GM18511 (cell line): Measurements from ENCODE around the gene EFNA1.

Source experiments
- ATAC-seq: cut with Tn5 transposase; IDR thresholded peaks from one replicate; pipeline ENCODE4 v1.9.1; 2021; ENCODE audit warnings: mild to moderate bottlenecking, moderate library complexity; ENCODE audit not compliant: unreplicated experiment

The EFNA1 gene

DNA sequence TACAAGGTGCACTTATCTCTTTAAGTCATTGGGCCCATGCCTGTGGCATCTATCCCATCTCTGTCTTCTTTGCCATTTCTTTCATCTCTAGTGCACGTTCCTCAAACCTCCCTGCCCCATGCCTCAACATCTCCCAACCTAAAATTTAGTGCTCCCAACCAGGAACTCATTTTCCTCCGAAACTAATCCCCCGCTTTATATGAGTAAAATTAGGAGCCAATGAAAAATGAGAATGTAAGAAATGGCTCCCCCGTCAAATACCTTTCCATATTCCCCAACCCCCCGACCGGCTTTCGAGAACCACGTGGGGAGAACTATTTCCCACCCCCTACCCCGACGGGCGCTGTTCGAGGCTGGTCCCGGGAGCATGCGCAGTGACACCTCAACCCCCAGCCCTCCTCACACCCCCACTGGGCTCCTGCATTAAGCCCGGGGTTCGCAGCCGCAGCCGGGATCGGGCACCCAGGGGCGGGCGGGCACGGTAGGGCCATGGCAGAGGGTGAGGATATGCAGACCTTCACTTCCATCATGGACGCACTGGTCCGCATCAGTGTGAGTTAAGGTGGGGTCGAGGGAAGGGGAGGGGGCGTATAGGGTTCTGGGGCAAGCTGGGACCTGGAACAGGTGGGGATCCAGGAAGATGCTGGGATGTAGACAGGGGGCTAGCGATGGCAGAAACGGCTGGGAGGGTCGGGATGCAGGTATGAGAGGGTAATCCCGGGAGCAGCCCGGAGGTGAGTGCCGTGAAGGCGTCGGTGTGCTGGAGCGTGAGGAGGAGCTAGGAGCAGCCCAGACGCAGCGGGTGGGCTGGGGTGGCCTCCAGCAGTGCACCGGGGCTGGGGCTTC, 46.0 kb downstream of the EFNA1 start, which contains the start of gene TRIM46:
TSS of gene TRIM46 (plus strand) at position 372 of the 846 bp plus-strand sequence. CDS start at position 490, 118 bp downstream.
- no peak for ATAC-seq

DNA sequence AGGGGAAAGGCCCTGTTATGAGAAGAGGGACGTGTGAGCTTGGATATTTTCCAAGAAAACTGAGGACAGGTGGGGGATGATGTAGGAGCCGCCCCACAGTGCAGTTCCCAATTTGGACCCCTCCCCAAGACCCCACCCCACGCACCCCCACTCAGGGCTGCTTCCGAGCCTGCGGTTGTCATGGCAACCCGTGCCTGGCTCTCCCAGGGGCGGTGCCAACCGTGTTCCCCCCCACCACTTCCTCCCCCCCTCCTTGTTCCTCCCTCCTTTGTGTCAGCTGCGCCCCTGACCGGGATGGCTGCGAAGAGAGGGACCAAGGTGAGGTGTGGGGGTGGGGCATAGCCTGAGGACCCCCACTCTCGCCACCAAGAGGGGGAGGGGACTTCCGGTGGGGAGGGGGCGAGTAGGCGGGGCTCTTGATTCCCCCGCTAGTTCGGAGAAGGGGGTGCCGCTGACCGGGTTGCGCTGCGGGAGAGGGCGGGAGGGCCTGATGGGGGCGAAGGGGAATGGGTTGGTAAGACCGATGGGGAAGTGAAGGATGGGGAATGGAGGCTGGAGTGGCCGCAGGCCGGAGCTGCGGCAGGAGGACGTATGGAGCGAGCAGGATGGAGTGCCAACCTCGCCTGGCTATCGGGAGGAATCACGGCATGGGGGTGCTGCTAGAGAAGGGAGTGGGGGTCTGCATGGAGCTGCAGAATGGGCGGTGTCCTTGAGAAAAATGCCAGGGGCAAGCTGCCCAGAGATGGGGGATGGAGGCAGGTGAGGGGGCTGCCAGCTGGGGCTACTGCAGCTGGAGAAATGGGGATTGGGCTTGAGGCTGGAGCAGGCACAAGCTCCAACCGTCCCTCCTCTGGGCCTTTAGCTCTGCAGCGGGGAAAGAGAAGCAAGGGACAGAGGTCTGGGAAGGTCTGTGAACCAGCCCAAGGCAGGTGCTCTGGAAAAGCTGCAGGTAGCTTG, 46.9 kb downstream of the EFNA1 start:
- no peak for ATAC-seq

DNA sequence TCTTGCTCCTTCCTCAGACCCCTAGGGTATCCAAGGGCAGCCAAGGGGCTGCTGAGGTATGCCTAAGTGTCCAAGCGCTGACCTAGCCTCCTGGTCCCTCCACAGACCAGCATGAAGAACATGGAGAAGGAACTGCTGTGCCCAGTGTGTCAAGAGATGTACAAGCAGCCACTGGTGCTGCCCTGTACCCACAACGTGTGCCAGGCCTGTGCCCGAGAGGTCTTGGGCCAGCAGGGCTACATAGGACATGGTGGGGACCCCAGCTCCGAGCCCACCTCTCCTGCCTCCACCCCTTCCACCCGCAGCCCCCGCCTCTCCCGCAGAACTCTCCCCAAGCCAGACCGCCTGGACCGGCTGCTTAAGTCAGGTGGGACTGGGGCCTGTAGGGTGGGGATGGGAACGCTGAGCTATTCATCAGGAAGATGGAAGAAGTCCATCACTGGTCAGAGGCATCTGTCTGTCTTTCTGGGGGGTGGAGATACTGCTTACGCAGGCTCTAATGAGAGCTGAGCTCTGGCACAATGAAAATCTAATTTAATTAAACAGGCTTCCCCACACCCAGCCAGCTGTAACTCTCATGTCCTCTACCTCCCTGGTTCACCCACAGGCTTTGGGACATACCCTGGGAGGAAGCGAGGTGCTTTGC, 47.7 kb downstream of the EFNA1 start:
- no peak for ATAC-seq

DNA sequence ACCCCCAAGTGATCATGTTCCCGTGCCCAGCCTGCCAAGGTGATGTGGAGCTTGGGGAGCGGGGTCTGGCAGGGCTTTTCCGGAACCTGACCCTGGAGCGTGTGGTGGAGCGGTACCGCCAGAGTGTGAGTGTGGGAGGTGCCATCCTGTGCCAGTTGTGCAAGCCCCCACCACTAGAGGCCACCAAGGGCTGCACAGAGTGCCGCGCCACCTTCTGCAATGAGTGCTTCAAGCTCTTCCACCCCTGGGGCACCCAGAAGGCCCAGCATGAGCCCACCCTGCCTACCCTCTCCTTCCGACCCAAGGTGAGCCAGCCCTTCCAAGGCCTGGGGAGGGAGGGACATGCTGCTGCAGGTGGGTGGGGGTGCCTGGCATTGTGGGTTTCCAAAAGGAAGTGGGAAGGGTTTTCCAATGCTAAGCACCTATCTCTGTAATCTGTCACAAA, 48.3 kb downstream of the EFNA1 start:
- no peak for ATAC-seq

DNA sequence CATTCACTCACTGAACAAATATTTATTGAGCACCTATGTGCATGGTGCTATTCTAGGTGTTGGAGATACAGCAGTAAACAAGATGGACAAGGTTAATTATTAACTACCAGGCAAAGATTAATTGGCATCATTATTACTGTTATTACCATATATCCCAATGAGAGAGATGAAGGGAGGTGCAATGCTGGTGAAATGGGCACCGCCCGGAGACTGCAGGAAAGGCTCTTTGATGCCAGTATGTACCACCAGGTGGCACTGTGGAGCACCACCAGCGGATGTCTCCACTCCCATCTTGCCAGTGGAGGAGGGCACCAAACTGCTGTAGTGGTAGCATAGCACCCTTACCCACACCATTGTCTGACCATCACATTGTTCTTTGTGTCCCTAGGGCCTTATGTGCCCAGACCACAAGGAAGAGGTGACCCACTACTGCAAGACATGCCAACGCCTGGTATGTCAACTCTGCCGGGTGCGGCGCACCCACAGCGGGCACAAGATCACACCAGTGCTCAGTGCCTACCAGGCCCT, 48.9 kb downstream of the EFNA1 start:
- ATAC-seq = no peak

DNA sequence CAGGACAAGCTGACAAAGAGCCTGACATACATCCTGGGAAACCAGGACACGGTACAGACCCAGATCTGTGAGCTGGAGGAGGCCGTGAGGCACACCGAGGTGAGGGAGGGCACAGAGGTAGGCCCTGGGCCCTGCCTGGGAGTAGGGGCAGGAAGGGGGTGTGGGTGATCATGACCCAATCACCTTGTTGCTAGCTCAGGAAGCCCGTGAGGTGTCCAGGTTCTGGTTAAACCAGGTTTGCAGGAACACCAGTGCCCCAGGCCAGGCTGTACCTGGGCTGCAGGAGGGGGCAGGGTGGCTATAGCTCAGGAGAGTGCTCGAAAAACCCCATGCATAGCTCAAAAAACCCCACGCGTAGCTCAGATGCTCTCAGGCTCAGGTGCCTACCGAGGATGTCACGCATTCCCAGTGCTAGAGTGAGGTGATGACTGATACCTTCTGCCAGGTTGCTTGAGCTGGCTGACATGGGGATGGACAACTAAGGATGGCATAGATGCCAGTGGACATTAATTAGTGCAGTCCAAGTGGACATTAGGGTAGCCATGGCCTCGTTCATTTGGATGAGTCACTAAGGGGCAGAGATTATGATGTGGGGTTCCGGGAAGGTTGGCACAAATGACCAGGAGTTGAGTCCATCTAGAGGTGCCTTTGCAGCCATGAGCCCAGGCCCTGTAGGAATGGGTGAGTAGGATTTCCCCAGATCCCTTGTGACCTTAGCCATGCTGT, 49.7 kb downstream of the EFNA1 start:
- no peak for ATAC-seq

DNA sequence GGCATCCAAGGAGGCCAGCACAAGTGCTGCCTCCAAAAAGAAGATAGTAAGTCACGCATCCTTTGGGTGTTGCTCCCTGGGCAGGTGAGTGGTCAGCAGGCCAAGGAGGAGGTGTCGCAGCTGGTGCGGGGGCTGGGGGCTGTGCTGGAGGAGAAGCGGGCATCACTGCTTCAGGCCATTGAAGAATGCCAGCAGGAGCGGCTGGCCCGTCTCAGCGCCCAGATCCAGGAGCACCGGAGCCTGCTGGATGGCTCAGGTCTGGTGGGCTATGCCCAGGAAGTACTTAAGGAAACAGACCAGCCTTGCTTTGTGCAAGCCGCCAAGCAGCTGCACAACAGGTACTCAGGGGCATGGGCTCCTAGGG, 50.2 kb downstream of the EFNA1 start:
- no peak for ATAC-seq

DNA sequence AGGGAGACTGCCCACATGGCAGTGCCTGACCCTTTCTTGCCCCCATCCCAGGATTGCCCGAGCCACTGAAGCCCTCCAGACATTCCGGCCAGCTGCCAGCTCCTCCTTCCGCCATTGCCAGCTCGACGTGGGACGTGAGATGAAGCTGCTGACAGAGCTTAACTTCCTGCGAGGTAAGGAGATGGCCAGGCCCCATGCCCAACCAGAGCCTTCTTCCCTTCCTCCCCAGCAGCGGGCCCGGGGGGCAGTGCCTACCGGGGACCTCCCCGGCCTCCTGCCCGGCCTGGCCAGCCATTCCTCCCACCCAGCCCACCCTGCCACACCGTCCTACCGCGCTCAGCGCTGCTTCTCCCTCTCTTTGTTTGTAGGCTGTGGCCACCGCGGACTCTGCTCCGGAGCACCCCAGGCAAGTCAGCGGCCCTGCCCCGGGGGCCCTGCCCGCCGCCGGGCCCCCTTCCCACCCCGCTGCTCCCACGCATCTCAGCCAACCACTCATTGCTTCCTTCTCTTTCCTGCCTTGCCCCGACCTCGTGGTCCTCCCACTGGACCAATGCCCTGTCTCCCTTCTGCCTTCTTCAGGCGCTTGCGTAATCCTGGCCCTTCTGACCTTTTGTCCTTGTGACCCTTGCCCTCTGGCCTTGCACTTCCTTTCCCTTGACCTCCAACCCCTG, 50.9 kb downstream of the EFNA1 start:
- no peak for ATAC-seq

DNA sequence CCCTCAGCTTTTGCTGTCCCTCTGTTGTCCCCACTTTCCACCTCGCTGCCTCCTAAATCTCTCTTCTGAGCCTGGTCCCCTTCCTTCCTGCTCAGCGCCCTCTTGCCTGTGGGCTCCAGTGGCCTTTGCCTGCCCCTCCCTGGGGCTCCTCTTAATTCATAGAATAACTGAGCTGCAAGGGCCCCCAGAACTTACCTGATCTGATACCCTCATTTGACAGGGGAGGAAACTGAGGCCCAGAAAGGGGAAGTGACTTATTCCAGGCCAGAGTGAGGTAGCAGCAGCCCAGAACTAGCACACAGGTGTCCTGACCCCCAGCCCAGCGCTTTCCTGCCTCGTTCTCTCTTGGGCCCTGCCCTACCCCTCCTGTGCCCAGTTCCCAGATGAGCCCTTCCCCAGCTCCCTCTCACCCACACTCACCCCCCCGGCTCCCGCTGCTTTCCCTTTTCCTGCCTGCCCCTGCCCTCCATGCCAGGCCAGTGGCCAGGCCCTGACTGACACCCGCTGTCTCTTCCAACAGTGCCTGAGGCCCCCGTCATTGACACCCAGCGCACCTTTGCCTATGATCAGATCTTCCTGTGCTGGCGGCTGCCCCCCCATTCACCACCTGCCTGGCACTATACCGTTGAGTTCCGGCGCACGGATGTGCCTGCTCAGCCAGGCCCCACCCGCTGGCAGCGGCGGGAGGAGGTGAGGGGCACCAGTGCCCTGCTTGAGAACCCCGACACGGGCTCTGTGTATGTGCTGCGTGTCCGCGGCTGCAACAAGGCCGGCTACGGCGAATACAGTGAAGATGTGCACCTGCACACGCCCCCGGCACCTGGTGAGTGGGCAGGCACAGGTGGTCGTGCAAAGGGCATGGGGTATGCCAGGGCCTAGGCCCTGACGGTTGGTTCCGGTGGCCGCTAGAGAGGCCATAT, 51.7 kb downstream of the EFNA1 start:
- no peak for ATAC-seq

DNA sequence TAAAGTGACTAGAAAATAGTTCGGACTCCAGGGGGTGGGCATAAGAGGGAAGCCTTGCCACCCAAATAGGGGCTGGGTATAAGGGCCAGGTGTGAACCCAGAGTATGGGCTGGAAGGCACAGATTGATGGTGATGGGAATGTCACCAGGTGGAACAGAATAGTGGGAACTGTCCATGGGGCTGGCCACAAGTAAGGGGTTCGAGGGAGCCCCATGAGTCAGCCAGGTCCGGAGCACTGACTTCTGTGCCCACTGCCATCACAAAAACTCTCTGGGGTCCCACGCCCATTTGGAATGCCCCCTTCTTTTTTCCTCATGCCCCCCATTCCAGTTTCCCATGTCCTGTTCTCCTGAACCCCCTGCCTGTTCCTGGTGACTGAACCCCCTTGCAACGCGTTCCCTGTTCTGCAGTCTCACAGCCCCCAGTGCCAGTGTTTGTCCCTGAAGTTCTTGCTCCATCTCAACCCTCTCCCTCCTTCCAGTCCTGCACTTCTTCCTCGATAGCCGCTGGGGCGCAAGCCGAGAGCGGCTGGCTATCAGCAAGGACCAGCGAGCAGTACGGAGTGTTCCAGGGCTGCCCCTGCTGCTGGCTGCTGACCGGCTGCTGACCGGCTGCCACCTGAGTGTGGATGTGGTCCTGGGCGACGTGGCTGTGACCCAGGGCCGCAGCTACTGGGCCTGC, 53.8 kb downstream of the EFNA1 start:
- no peak for ATAC-seq

DNA sequence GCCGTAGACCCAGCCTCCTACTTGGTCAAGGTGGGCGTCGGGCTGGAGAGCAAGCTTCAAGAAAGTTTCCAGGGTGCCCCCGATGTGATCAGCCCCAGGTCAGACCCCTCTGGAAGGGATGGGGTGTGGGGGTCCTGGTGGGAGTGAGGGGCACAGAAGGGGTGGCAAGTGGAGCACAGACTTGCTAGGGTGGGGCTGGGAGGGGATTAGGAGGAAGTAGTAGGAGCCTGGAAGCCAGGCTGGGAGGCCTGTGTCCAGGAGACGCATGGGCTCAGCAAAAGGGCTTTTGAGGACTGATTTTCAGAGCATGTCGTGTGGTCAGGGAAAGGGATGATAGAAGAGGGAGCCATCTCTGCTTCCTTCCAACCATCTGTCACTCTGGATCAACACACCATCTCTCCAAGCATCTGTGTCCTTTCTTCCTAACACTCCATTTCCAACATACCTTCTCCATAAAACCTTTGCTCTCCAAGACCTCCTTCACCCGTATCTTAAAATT, 54.4 kb downstream of the EFNA1 start:
- no peak for ATAC-seq

DNA sequence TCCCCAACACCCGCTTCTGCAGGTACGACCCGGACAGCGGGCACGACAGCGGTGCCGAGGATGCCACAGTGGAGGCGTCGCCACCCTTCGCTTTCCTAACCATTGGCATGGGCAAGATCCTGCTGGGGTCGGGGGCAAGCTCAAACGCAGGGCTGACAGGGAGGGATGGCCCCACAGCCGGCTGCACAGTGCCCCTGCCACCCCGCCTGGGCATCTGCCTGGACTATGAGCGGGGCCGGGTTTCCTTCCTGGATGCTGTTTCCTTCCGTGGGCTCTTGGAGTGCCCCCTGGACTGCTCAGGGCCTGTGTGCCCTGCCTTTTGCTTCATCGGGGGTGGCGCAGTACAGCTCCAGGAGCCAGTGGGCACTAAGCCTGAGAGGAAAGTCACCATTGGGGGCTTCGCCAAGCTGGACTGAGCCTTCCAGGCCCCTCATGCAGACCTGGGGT, 56.1 kb downstream of the EFNA1 start:
- ATAC-seq = no peak

DNA sequence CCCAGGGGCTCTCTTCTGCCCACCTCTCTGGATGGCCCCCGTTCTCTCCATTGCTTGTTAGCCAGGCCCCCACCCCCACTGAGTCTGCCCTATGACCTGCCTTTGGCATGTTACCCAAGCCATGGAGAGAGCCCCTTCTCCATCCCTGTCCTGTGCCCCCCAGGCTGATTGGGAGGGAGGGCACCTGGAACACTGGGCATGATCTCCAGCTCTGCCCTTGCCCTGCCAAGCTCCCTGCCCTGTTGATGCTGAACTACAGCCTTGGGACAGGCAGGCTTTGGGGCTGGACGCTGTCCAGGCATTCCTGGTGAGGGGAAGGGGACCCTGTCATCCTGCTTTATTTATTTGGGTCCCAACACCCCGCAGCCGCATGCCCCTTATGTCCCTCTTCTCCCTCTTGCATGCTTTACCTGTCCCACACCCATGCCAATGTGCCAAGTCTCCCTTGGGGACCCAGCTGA, 56.7 kb downstream of the EFNA1 start:
- no peak for ATAC-seq
